MM.1S (cell line): ENCODE results near the gene FES.

Experiments used
- EZH2 ChIP-seq: fragments of 300-600 bp; sonication (generic); optimal IDR thresholded peaks from 2 replicates; pipeline ENCODE3; 2017; ENCODE audit warnings: low read depth, mild to moderate bottlenecking, antibody characterized with exemption, low read length, mixed read lengths
- EZH2phosphoT487 ChIP-seq: fragments of 300-600 bp; sonication (generic); IDR thresholded peaks from 2 replicates; pipeline ENCODE4 v1.6.1; 2018; ENCODE audit warnings: antibody characterized with exemption, low read length
- TF ChIP-seq, protein P1 (sequence below): fragments of 300-600 bp; sonication (generic); IDR thresholded peaks from 2 replicates; pipeline ENCODE4 v1.5.1; 2016; ENCODE audit warnings: antibody characterized with exemption, low read length, mixed read lengths

DNA sequence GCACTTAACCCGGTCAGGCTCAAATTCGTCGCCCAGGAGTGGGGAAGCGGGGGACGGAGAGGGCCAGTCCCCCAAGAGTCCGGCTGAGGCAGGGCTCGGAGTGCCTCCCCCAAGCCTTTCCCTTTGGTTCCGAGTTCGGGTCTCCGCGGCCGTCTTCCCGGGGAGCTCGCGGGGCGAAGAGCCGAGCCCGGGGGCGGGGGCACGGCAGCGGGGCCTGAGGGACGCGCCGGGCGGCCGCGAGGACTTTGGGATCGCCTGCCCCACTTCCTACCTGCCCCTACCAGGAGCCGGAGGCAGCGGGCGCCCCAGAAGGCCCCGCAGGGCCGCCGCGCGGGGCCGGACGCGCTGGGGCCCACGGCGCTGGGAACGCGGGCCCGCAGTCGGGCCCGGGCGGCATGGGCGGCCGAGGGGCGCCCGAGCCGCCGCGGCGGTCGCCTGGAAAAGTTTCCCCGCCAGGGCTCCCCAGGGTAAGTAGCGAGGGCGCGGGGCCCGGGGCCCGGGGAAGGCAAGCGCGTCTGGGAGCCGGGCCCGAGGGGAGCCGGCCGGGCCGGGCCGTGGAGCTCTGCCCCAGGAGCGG lies 13.1 kb upstream of the FES start:
- TF ChIP-seq, protein P1, sequence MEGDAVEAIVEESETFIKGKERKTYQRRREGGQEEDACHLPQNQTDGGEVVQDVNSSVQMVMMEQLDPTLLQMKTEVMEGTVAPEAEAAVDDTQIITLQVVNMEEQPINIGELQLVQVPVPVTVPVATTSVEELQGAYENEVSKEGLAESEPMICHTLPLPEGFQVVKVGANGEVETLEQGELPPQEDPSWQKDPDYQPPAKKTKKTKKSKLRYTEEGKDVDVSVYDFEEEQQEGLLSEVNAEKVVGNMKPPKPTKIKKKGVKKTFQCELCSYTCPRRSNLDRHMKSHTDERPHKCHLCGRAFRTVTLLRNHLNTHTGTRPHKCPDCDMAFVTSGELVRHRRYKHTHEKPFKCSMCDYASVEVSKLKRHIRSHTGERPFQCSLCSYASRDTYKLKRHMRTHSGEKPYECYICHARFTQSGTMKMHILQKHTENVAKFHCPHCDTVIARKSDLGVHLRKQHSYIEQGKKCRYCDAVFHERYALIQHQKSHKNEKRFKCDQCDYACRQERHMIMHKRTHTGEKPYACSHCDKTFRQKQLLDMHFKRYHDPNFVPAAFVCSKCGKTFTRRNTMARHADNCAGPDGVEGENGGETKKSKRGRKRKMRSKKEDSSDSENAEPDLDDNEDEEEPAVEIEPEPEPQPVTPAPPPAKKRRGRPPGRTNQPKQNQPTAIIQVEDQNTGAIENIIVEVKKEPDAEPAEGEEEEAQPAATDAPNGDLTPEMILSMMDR: no peak
- no peak for TF ChIP-seq EZH2phosphoT487
- TF ChIP-seq EZH2: no peak
